ENCODE data around the gene EFEMP2. TPM values are rescaled to one million over a fixed set of nuclear protein-coding genes. Genes with fewer than 3 reads are reported as not detected.

EFEMP2 gene
- total RNA-seq, 4 donors from 2014 or later: 70.7 to 125 (median 91.4) TPM

- peaks cover 45% of the 10 kb centered on the region in 2 donors for H3K36me3 ChIP-seq
- peaks cover 3 to 21% of the 10 kb centered on the region in 2 donors for H3K4me1 ChIP-seq
- H3K27ac ChIP-seq: no peak overlapping the region
- intact Hi-C loops (cut with DNase I): no loop called here
- no peaks in the 10 kb centered on the region for H3K27me3 ChIP-seq
- H3K9me3 ChIP-seq: no peaks in the 10 kb centered on the region
- no peak for TF ChIP-seq POLR2A (IDR thresholded peaks at IDR 0.05)
- TF ChIP-seq, protein P1, sequence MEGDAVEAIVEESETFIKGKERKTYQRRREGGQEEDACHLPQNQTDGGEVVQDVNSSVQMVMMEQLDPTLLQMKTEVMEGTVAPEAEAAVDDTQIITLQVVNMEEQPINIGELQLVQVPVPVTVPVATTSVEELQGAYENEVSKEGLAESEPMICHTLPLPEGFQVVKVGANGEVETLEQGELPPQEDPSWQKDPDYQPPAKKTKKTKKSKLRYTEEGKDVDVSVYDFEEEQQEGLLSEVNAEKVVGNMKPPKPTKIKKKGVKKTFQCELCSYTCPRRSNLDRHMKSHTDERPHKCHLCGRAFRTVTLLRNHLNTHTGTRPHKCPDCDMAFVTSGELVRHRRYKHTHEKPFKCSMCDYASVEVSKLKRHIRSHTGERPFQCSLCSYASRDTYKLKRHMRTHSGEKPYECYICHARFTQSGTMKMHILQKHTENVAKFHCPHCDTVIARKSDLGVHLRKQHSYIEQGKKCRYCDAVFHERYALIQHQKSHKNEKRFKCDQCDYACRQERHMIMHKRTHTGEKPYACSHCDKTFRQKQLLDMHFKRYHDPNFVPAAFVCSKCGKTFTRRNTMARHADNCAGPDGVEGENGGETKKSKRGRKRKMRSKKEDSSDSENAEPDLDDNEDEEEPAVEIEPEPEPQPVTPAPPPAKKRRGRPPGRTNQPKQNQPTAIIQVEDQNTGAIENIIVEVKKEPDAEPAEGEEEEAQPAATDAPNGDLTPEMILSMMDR (IDR thresholded peaks at IDR 0.05): no peak
- no peak overlapping the region for H3K4me3 ChIP-seq (replicated peaks in 1 of 3)
- 89 to 93% methylated on average over 21 of the region's 21 CpGs for WGBS, 2 donors
- no peak for DNase-seq
These were observed 5.9 kb downstream of the EFEMP2 start for GRCh38 chr11:65866509-65867283.

DNA sequence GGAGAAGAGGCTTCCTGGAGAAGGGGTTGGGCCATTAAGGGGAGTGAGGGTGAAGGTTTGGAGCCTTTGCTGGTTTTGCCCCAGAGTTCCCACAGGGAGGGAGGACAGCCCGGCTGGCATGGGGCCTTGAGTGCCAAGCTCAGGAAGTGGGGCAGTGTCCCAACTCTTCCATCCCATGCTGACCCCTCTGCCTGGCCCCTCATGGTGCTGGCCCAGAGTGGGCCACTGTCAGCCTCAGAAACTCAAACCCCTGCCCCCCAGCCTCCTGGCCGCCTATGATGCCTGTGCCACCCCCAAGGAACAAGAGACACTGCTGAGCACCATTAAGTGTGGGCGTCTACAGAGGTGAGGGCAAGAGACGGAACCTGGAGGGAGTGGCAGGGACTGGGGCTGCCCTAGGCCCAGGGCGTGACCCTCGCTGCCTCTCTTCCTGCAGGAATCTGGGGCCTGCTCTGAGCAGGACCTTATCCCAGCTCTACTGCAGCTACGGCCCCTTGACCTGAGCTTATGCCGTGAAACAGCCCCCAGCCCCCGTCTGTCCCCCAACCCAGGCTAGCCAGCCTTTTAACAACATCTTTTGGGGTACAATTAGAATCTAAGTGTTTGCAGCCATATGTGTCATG, 6.9 kb downstream of the EFEMP2 start:
- H3K4me3 ChIP-seq (replicated peaks in 1 of 3): no peak overlapping the region
- intact Hi-C loops (cut with DNase I): no loop called here
- TF ChIP-seq, protein P1 (IDR thresholded peaks at IDR 0.05): no peak
- TF ChIP-seq POLR2A (IDR thresholded peaks at IDR 0.05): no peak
- no peak for DNase-seq
- no peaks in the 10 kb centered on the region for H3K27me3 ChIP-seq
- no peak overlapping the region for H3K27ac ChIP-seq
- H3K4me1 ChIP-seq: peaks cover 8 to 20% of the 10 kb centered on the region in 2 donors
- no peaks in the 10 kb centered on the region for H3K9me3 ChIP-seq
- H3K36me3 ChIP-seq: peaks cover 45% of the 10 kb centered on the region in 2 donors
- WGBS, 2 donors: 84 to 93% methylated on average over 7 to 9 of the region's 9 CpGs

- Histone ChIP-seq H3K36me3 (peaks cover 45% of the 10 kb centered on the region in 2 donors), H3K4me3 (replicated peaks in 1 of 3) (no peak overlapping the region), H3K4me1 (peaks cover 10 to 16% of the 10 kb centered on the region in 2 donors), H3K27me3 (no peaks in the 10 kb centered on the region), H3K27ac (no peak overlapping the region), H3K9me3 (no peaks in the 10 kb centered on the region)
- 87 to 93% methylated on average over 13 to 15 of the region's 18 CpGs for WGBS, 2 donors
- intact Hi-C loops (cut with DNase I): no loop called here
- no peak for TF ChIP-seq POLR2A (IDR thresholded peaks at IDR 0.05)
- TF ChIP-seq, protein P1 (IDR thresholded peaks at IDR 0.05): no peak
- no peak for DNase-seq
These were observed 7.7 kb downstream of the EFEMP2 start for GRCh38 chr11:65864706-65865471.

- H3K4me1 ChIP-seq: peaks cover 13 to 19% of the 10 kb centered on the region in 2 donors
- WGBS, 2 donors: 79 to 95% methylated on average over 7 to 11 of the region's 12 CpGs
- peaks cover 45% of the 10 kb centered on the region in 2 donors for H3K36me3 ChIP-seq
- DNase-seq: no peak
- H3K9me3 ChIP-seq: no peaks in the 10 kb centered on the region
- intact Hi-C loops (cut with DNase I): no loop called here
- TF ChIP-seq, protein P1 (IDR thresholded peaks at IDR 0.05): no peak
- TF ChIP-seq POLR2A (IDR thresholded peaks at IDR 0.05): no peak
- no peak overlapping the region for H3K4me3 ChIP-seq (replicated peaks in 1 of 3)
- H3K27me3 ChIP-seq: no peaks in the 10 kb centered on the region
- no peak overlapping the region for H3K27ac ChIP-seq
These were observed 8.5 kb downstream of the EFEMP2 start for GRCh38 chr11:65863889-65864705.
